IMR-90 (cell line): ENCODE data around the gene MCL1. TPM values are rescaled to one million over a fixed set of nuclear protein-coding genes. Genes with fewer than 3 reads are reported as not detected.
A peak's percentile ranks its signal among the peaks of the same experiment; 100 is the strongest.

Source experiments
- ATAC-seq: fragments of 200-7000 bp; cut with Tn5 transposase; 2 replicates; pipeline ENCODE4 v1.9.1; 2020; ENCODE audit warnings: low read depth, mild to moderate bottlenecking, moderate library complexity
- BruUV-seq: library from RNA; stranded (reverse); fragments of 400-500 nt; replicated peaks from 2 replicates; lab custom pipeline; 2021; lab: Mats Ljungman, UMichigan
- CTCF ChIA-PET: fragments of 300-600 bp; formaldehyde crosslinking; extraction: SDS; loops from one replicate; lab custom pipeline; 2021; ENCODE audit warnings: antibody characterized with exemption; lab: Yijun Ruan, JAX
- POLR2A ChIA-PET: fragments of 300-600 bp; sonication (Branson Sonifier 250); formaldehyde crosslinking; loops from one replicate; lab custom pipeline; 2022; ENCODE audit warnings: antibody characterized with exemption; ENCODE audit not compliant: unreplicated experiment; lab: Charles Lee
- DNase-seq: peaks from one replicate; pipeline ENCODE4 v3.0.0; 2013
- H2AFZ ChIP-seq: replicated peaks from 2 replicates; pipeline ENCODE3; 2013; ENCODE audit warnings: low read length, mild to moderate bottlenecking; ENCODE audit not compliant: poor library complexity
- H2AK5ac ChIP-seq: 2 replicates; pipeline ENCODE4 v1.6.1; 2013; ENCODE audit warnings: low read depth, low read length, inconsistent platforms
- H2AK9ac ChIP-seq: replicated peaks from 2 replicates; pipeline ENCODE3; 2013; ENCODE audit warnings: mild to moderate bottlenecking, low read depth, low read length, moderate library complexity; ENCODE audit not compliant: poor library complexity
- H2BK120ac ChIP-seq: 2 replicates; pipeline ENCODE4 v1.6.1; 2013; ENCODE audit warnings: low read depth, low read length, inconsistent platforms
- H2BK15ac ChIP-seq: 3 replicates; pipeline ENCODE4 v1.6.1; 2013; ENCODE audit warnings: low read depth, low read length, inconsistent platforms
- H2BK20ac ChIP-seq: 2 replicates; pipeline ENCODE4 v1.6.1; 2013; ENCODE audit warnings: low read depth, mild to moderate bottlenecking, inconsistent platforms, low read length, moderate library complexity
- H2BK5ac ChIP-seq: 2 replicates; pipeline ENCODE4 v1.6.1; 2013; ENCODE audit warnings: mild to moderate bottlenecking, low read depth, low read length, inconsistent platforms; ENCODE audit not compliant: poor library complexity, severe bottlenecking
- H3K14ac ChIP-seq: replicated peaks from 2 replicates; pipeline ENCODE4 v1.6.1; 2013; ENCODE audit warnings: low read depth, low read length, inconsistent platforms
- H3K18ac ChIP-seq: 2 replicates; pipeline ENCODE4 v1.6.1; 2013; ENCODE audit warnings: low read depth, low read length, control low read depth
- H3K23ac ChIP-seq: 2 replicates; pipeline ENCODE4 v1.6.1; 2013; ENCODE audit warnings: low read depth, low read length, inconsistent platforms
- H3K27ac ChIP-seq: 2 replicates; pipeline ENCODE4 v1.5.1; 2013; ENCODE audit warnings: mild to moderate bottlenecking, control low read depth, low read length; ENCODE audit not compliant: insufficient read depth
- H3K27me3 ChIP-seq: 2 replicates; pipeline ENCODE4 v1.6.1; 2013; ENCODE audit warnings: low read length; ENCODE audit not compliant: control insufficient read depth, insufficient read depth
- H3K36me3 ChIP-seq: 2 replicates; pipeline ENCODE4 v1.6.1; 2013; ENCODE audit warnings: low read length, mixed read lengths; ENCODE audit not compliant: control insufficient read depth, insufficient read depth
- H3K4ac ChIP-seq: 2 replicates; pipeline ENCODE4 v1.6.1; 2013; ENCODE audit warnings: low read depth, low read length, inconsistent platforms
- H3K4me1 ChIP-seq: 2 replicates; pipeline ENCODE4 v1.6.1; 2013; ENCODE audit warnings: low read length, mixed read lengths; ENCODE audit not compliant: control insufficient read depth, insufficient read depth
- H3K4me2 ChIP-seq: 2 replicates; pipeline ENCODE4 v1.6.1; 2013; ENCODE audit warnings: low read depth, mild to moderate bottlenecking, control low read depth, low read length, moderate library complexity
- H3K4me3 ChIP-seq: 2 replicates; pipeline ENCODE4 v1.5.1; 2013; ENCODE audit warnings: low read depth, mild to moderate bottlenecking, control low read depth, low read length, moderate library complexity; ENCODE audit not compliant: insufficient read depth
- H3K56ac ChIP-seq: 2 replicates; pipeline ENCODE4 v1.6.1; 2013; ENCODE audit warnings: low read length, inconsistent platforms; ENCODE audit not compliant: insufficient read depth; ENCODE audit errors: extremely low read depth
- H3K79me1 ChIP-seq, 2 experiments: 2 replicates each; pipeline ENCODE4 v1.6.1; 2013; ENCODE audit warnings: low read length in 2 of 2, inconsistent platforms in 1 of 2, low read depth in 1 of 2
- H3K9ac ChIP-seq: 2 replicates; pipeline ENCODE4 v1.6.1; 2013; ENCODE audit warnings: low read depth, low read length, control low read depth
- H3K9me1 ChIP-seq: 2 replicates; pipeline ENCODE4 v1.6.1; 2013; ENCODE audit warnings: low read length, inconsistent platforms; ENCODE audit not compliant: insufficient read depth
- H3K9me3 ChIP-seq: 2 replicates; pipeline ENCODE4 v1.6.1; 2013; ENCODE audit warnings: low read length; ENCODE audit not compliant: control insufficient read depth, insufficient read depth
- H4K20me1 ChIP-seq: 2 replicates; pipeline ENCODE4 v1.6.1; 2013; ENCODE audit warnings: low read length, inconsistent platforms; ENCODE audit not compliant: insufficient read depth
- H4K5ac ChIP-seq: 2 replicates; pipeline ENCODE4 v1.6.1; 2013; ENCODE audit warnings: mild to moderate bottlenecking, low read depth, low read length, control low read depth
- H4K8ac ChIP-seq, 2 experiments: 2 replicates each; pipeline ENCODE4 v1.6.1; 2013; ENCODE audit warnings: low read depth in 2 of 2, low read length in 2 of 2, control low read depth in 1 of 2, inconsistent platforms in 1 of 2
- H4K91ac ChIP-seq: 2 replicates; pipeline ENCODE4 v1.6.1; 2013; ENCODE audit warnings: low read depth, low read length, inconsistent platforms; ENCODE audit not compliant: insufficient read depth
- FOS ChIP-seq: fragments of 150-350 bp; IDR thresholded peaks from 2 replicates; pipeline ENCODE4 v1.6.1; 2016; ENCODE audit warnings: low read depth, low read length
- MAFK ChIP-seq: IDR thresholded peaks from 2 replicates; pipeline ENCODE4 v1.6.1; 2012; ENCODE audit warnings: low read depth, low read length, improper control_type of control experiment
- NFE2L2 ChIP-seq: fragments of 150-350 bp; IDR thresholded peaks from 2 replicates; pipeline ENCODE4 v1.6.1; 2016; ENCODE audit warnings: low read depth, mild to moderate bottlenecking, low read length
- POLR2A ChIP-seq: IDR thresholded peaks from 2 replicates; pipeline ENCODE4 v1.6.1; 2012; ENCODE audit warnings: mild to moderate bottlenecking, low read depth, low read length
- RCOR1 ChIP-seq: IDR thresholded peaks from 2 replicates; pipeline ENCODE4 v1.6.1; 2012; ENCODE audit warnings: mild to moderate bottlenecking, low read length, improper control_type of control experiment; ENCODE audit not compliant: insufficient replicate concordance
- USF2 ChIP-seq: fragments of 150-350 bp; IDR thresholded peaks from 2 replicates; pipeline ENCODE4 v1.6.1; 2017; ENCODE audit warnings: mild to moderate bottlenecking, antibody characterized with exemption, low read length, low read depth
- WGBS, 2 experiments: methylation state at CpG; one replicate each; pipeline versions ENCODE4 v1.1.5 to v1.1.7; 2013; ENCODE audit warnings: missing lambda C conversion rate in 2 of 2; ENCODE audit not compliant: insufficient read length in 1 of 2; ENCODE audit errors: extremely low coverage in 2 of 2; 5-methylcytosine and 5-hydroxymethylcytosine counted together
- dilution Hi-C: fragments of 300-500 bp; cut with HindIII; formaldehyde crosslinking; loops from one replicate; pipeline ENCODE4 v1.14.3; 2018; ENCODE audit warnings: low sequenced_read_pairs; ENCODE audit not compliant: unreplicated experiment
- in situ Hi-C: fragments of 300-500 bp; cut with MboI; formaldehyde crosslinking; loops from 3 replicates; pipeline ENCODE4 v1.14.3; 2019; ENCODE audit warnings: low sequenced_read_pairs, inconsistent platforms, mixed read lengths
- intact Hi-C: fragments of 100-400 bp; cut with micrococcal nuclease; formaldehyde crosslinking; loops from 2 replicates; pipeline ENCODE4 v1.10.0; 2022
- polyA plus RNA-seq, 3 experiments: library from polyadenylated mRNA; depleted of rRNA; stranded (reverse); fragments of >200 nt; gene quantifications; 2 replicates each; pipeline ENCODE4 v1.2.3, GENCODE V29; 2012; ENCODE audit warnings: low replicate concordance in 1 of 3
- total RNA-seq: library from RNA; depleted of rRNA; stranded (reverse); fragments of >200 nt; gene quantifications from 2 replicates; pipeline ENCODE4 v1.2.3, GENCODE V29; 2012

MCL1 gene
- total and polyA plus RNA-seq, 2 of the 4 experiments (the other 2 are of a cell fraction), result 79.5 to 142 TPM

DNA sequence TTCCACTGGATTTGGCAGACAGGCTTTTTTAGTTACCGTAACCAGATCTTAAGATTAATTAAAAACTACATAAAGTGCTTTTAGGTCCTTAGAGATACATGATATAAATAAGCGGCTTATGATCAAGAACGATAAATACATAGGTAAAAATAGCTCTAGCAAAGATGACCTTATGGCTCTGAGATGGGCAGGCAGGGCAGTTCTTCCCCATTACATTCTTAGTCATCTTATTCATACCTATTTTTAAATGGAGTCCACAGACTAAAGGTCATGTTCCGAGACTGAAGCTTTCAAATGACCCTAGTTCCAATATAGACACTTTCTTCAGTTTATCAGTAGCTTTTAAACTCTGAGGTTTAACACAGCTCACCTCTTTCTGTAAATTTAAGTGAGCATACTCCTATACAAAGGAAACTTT is 4.3 kb downstream of the MCL1 start:
- no TSS peak for BruUV-seq
- no CpG with 5 or more reads among the region's 4 CpGs for WGBS, 2 experiments
- DNase-seq, result no peak
- no peak overlapping the region for H3K9ac ChIP-seq
- ChIA-PET CTCF (no interaction called here), POLR2A (interaction anchor here (0.6 kb wide), 1 partner anchor 10 kb away, joined by 3 read pairs; no protein-coding TSS in a partner anchor)
- H4K91ac ChIP-seq, result no peak overlapping the region
- H3K4ac ChIP-seq, result no peak overlapping the region
- H3K4me3 ChIP-seq, result peak overlapping the region; percentile 93; the same call in 1 of the 2 replicates
- peak overlapping the region; percentile 99 for H3K4me2 ChIP-seq
- no peaks in the 10 kb centered on the region for H3K9me3 ChIP-seq
- H2BK20ac ChIP-seq, result no peak overlapping the region
- H3K23ac ChIP-seq, result no peak overlapping the region; the same call in 1 of the 2 replicates
- peak overlapping the region; percentile 49 for H2BK5ac ChIP-seq
- no peak overlapping the region for H2AK5ac ChIP-seq
- H3K36me3 ChIP-seq, result peaks cover 55% of the 10 kb centered on the region
- intact Hi-C loops (no loop called here), in situ Hi-C loops (loop anchor here (5.0 kb wide), 1 partner anchor 37 kb away; no protein-coding TSS in a partner anchor), dilution Hi-C loops (no loop called here)
- H4K5ac ChIP-seq, result no peak overlapping the region
- H3K14ac ChIP-seq, result no peak overlapping the region
- H2BK120ac ChIP-seq, result no peak overlapping the region
- H2BK15ac ChIP-seq, result no peak overlapping the region
- H4K20me1 ChIP-seq, result peaks cover 93% of the 10 kb centered on the region
- no peak for ATAC-seq
- peaks cover 9% of the 10 kb centered on the region for H3K9me1 ChIP-seq
- no peak overlapping the region for H3K27ac ChIP-seq
- no peak overlapping the region for H3K56ac ChIP-seq
- peaks cover 10% of the 10 kb centered on the region for H3K4me1 ChIP-seq
- H2AFZ ChIP-seq, result no peak overlapping the region
- no peak overlapping the region for H2AK9ac ChIP-seq
- TF ChIP-seq POLR2A, result peak; percentile 31; the same call in 1 of the 2 replicates
- TF ChIP-seq NFE2L2, result no peak
- no peak for TF ChIP-seq RCOR1
- TF ChIP-seq FOS, result no peak
- TF ChIP-seq MAFK, result no peak
- 0 out of 2 replicates have a peak, but pooled peaks have one; percentile 1 for TF ChIP-seq USF2
- H3K79me1 ChIP-seq, result peaks cover 3 to 23% of the 10 kb centered on the region in 2 experiments; a peak in 3 of 4 replicates
- no peak overlapping the region for H4K8ac ChIP-seq
- H3K27me3 ChIP-seq, result no peaks in the 10 kb centered on the region
- H3K18ac ChIP-seq, result no peak overlapping the region
